Stomach (tissue), 9 donors: ENCODE results near the gene TBCK. TPM values are rescaled to one million over a fixed set of nuclear protein-coding genes. Genes with fewer than 3 reads are reported as not detected.

Source experiments
- DNase-seq, 2 donors: peaks; one replicate each; pipeline versions ENCODE4 v3.0.0 to v3.0.0-alpha.2; 2013 to 2019
- H3K27ac ChIP-seq, 5 donors: fragments of 200-600 bp in 4 of 5; sonication (generic) in 4 of 5; one replicate each; pipeline ENCODE4 v1.5.1; 2013 to 2019; ENCODE audit warnings: mild to moderate bottlenecking in 1 of 5, moderate library complexity in 1 of 5
- H3K27me3 ChIP-seq, 3 donors: fragments of 200-600 bp; sonication (generic); one replicate each; pipeline ENCODE4 v1.5.1; 2017 to 2019; ENCODE audit warnings: mixed run types in 1 of 3
- H3K36me3 ChIP-seq, 4 donors: fragments of 200-600 bp; sonication (generic); 1 replicate in 3 of 4; 2 replicates in 1 of 4; pipeline ENCODE4 v1.5.1; 2016 to 2019
- H3K4me1 ChIP-seq, 4 donors: fragments of 200-600 bp; sonication (generic); one replicate each; pipeline ENCODE4 v1.5.1; 2016 to 2019
- H3K4me3 ChIP-seq, 4 donors: fragments of 200-600 bp; sonication (generic) in 3 of 4; one replicate each; pipeline ENCODE4 v1.5.1; 2016 to 2019; ENCODE audit warnings: mild to moderate bottlenecking in 1 of 4
- H3K9me3 ChIP-seq, 4 donors: fragments of 200-600 bp; sonication (generic); one replicate each; pipeline ENCODE4 v1.5.1; 2016 to 2019
- EP300 ChIP-seq: sonication (generic); formaldehyde crosslinking; IDR thresholded peaks from one replicate; pipeline ENCODE4 v1.6.1; 2017; ENCODE audit warnings: antibody characterized with exemption
- POLR2A ChIP-seq, 4 donors: fragments of 450-650 bp; IDR thresholded peaks; one replicate each; pipeline ENCODE4 v1.6.1; 2016; ENCODE audit warnings: antibody characterized with exemption in 4 of 4, control low read depth in 2 of 4, mild to moderate bottlenecking in 1 of 4, moderate library complexity in 1 of 4
- POLR2AphosphoS5 ChIP-seq, 3 donors: sonication (generic); formaldehyde crosslinking; IDR thresholded peaks; one replicate each; pipeline ENCODE4 v1.6.1; 2016; ENCODE audit warnings: antibody characterized with exemption in 3 of 3
- WGBS, 5 donors: extraction: QIAGEN DNeasy Blood & Tissue Kit in 3 of 5; methylation state at CpG; one replicate each; pipeline versions ENCODE4 v1.1.5 to v1.1.7; 2013 to 2018; 5-methylcytosine and 5-hydroxymethylcytosine counted together
- intact Hi-C: fragments of 100-400 bp; cut with DNase I; formaldehyde crosslinking; loops from one replicate; pipeline ENCODE4 v1.15.1; 2023; ENCODE audit warnings: low total_unique reads
- polyA plus RNA-seq, 3 donors: library from polyadenylated mRNA; stranded (reverse); fragments of 200-250 nt; gene quantifications; one replicate each; pipeline ENCODE4 v1.2.3, GENCODE V29; 2013
- total RNA-seq, 5 donors: library from RNA; depleted of rRNA; stranded (reverse); fragments of >200 nt; gene quantifications; one replicate each; pipeline versions ENCODE4 v1.1.0 to v1.2.3, GENCODE V29; 2014 to 2016
- TF ChIP-seq, protein P1 (sequence below), 7 experiments: fragments of 450-650 bp in 4 of 7; fragments of 200-600 bp in 3 of 7; sonication (generic) in 3 of 7; IDR thresholded peaks; one replicate each; pipeline ENCODE4 v1.5.1; 2016 to 2019; ENCODE audit warnings: antibody characterized with exemption in 7 of 7, control low read depth in 2 of 7, mild to moderate bottlenecking in 1 of 7
- donor health status: healthy with polysubstance abuse.
- donor health status: Bipolar disorder and iron deficiency.
- donor health status: healthy.

TBCK gene
- total and polyA plus RNA-seq, 8 donors, result 3.2 to 140 (median 28.0) TPM

- DNase-seq, result no peak
- H3K4me1 ChIP-seq, result no peaks in the 10 kb centered on the region
- no peak overlapping the region for H3K27ac ChIP-seq
- intact Hi-C loops, result no loop called here
- H3K27me3 ChIP-seq, result no peaks in the 10 kb centered on the region
- no peaks in the 10 kb centered on the region for H3K9me3 ChIP-seq
- TF ChIP-seq POLR2AphosphoS5 (IDR thresholded peaks at IDR 0.05) (no peak), EP300 (no peak), POLR2A (IDR thresholded peaks at IDR 0.05) (no peak)
- TF ChIP-seq, protein P1, sequence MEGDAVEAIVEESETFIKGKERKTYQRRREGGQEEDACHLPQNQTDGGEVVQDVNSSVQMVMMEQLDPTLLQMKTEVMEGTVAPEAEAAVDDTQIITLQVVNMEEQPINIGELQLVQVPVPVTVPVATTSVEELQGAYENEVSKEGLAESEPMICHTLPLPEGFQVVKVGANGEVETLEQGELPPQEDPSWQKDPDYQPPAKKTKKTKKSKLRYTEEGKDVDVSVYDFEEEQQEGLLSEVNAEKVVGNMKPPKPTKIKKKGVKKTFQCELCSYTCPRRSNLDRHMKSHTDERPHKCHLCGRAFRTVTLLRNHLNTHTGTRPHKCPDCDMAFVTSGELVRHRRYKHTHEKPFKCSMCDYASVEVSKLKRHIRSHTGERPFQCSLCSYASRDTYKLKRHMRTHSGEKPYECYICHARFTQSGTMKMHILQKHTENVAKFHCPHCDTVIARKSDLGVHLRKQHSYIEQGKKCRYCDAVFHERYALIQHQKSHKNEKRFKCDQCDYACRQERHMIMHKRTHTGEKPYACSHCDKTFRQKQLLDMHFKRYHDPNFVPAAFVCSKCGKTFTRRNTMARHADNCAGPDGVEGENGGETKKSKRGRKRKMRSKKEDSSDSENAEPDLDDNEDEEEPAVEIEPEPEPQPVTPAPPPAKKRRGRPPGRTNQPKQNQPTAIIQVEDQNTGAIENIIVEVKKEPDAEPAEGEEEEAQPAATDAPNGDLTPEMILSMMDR (IDR thresholded peaks at IDR 0.05), result no peak
- H3K36me3 ChIP-seq, result peaks cover 4 to 62% (median 41%) of the 10 kb centered on the region in 4 donors
- no peak overlapping the region for H3K4me3 ChIP-seq
These were observed 35.0 kb upstream of the TBCK start for GRCh38 chr4:106351016-106351415.

GRCh38 chr4:106347167-106347566 is 31.2 kb upstream of the TBCK start:
- WGBS, 5 donors, result 95 to 98% (median 97%) methylated on average over 1 of the region's 1 CpG
- Histone ChIP-seq H3K4me3 (no peak overlapping the region), H3K36me3 (peaks cover 4 to 60% (median 44%) of the 10 kb centered on the region in 4 donors), H3K9me3 (no peaks in the 10 kb centered on the region), H3K27me3 (no peaks in the 10 kb centered on the region), H3K27ac (no peak overlapping the region), H3K4me1 (peaks cover 0 to 6% (median 0%) of the 10 kb centered on the region in 4 donors)
- no peak for DNase-seq
- intact Hi-C loops, result no loop called here
- TF ChIP-seq, protein P1 (IDR thresholded peaks at IDR 0.05), result no peak

DNA sequence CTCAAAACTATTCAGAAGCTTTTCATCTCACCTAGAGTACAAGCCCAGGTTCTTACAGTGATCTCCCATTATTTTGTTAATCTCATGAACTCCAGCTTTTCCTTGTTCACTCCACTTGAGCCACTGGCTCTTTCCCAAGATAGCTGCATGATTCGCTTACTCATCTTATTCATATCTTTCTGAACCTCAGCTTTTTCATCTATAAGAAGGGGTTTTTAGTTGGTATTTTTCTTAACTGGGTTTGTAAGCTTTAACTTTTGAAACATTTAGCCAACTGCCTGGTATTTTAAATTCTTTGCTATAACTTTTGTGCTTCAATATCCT is 28.6 kb upstream of the TBCK start:
- WGBS, 5 donors, result 88 to 97% (median 92%) methylated on average over 1 of the region's 1 CpG
- Histone ChIP-seq H3K4me1 (peaks cover 0 to 9% (median 0%) of the 10 kb centered on the region in 4 donors), H3K4me3 (no peak overlapping the region), H3K27ac (no peak overlapping the region), H3K9me3 (no peaks in the 10 kb centered on the region), H3K27me3 (no peaks in the 10 kb centered on the region), H3K36me3 (peaks cover 4 to 59% (median 46%) of the 10 kb centered on the region in 4 donors)
- DNase-seq, result no peak
- intact Hi-C loops, result no loop called here
- TF ChIP-seq EP300, result no peak
- no peak for TF ChIP-seq POLR2A (IDR thresholded peaks at IDR 0.05)

DNA sequence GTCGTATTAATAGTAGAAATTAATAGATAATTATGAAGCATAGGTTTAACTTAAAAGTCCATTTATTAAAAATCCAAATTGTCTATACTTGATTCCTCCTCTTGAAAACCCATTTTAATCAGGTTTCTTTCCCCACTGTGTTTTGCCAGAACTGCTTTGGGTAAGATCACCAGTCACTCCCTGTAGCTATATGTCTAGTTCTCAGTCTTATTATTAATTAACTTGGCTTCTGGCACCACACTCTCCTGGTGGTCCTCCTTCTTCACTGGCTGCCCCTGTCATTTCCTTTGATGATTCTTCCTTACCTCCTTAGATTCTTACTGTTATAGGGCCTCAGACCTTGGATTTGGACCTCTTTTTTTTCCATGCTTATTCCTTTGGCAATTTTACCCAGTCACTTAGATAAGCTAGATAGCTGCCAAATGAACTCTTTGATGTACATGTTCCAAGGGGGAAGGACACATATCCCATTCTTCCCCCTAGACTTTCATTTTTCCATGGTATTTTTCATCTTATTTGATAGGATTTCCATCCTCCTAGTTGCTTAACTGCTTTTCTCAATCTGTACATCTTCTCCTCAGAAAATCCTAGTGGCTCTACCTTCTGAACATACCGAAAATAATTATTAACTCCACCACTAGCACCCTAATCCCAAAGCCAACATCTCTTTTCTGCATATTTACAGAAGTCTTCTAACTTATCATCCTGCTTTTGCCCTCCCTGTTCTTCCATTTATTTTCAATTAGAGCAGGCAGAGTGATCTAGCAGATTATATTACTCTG is 28.0 kb upstream of the TBCK start:
- Histone ChIP-seq H3K4me1 (peaks cover 0 to 9% (median 0%) of the 10 kb centered on the region in 4 donors), H3K27ac (no peak overlapping the region), H3K36me3 (peaks cover 4 to 59% (median 46%) of the 10 kb centered on the region in 4 donors), H3K9me3 (no peaks in the 10 kb centered on the region), H3K4me3 (no peak overlapping the region), H3K27me3 (no peaks in the 10 kb centered on the region)
- WGBS, 5 donors, result 84 to 98% (median 91%) methylated on average over 2 of the region's 2 CpGs
- intact Hi-C loops, result no loop called here
- TF ChIP-seq EP300 (no peak), POLR2A (IDR thresholded peaks at IDR 0.05) (no peak), POLR2AphosphoS5 (IDR thresholded peaks at IDR 0.05) (no peak)
- TF ChIP-seq, protein P1 (IDR thresholded peaks at IDR 0.05), result no peak
- no peak for DNase-seq

- DNase-seq, result no peak
- no peak for TF ChIP-seq POLR2AphosphoS5 (IDR thresholded peaks at IDR 0.05)
- TF ChIP-seq EP300, result no peak
- TF ChIP-seq POLR2A (IDR thresholded peaks at IDR 0.05), result no peak
- TF ChIP-seq, protein P1 (IDR thresholded peaks at IDR 0.05), result no peak
- 88 to 100% (median 95%) methylated on average over 1 of the region's 1 CpG for WGBS, 5 donors
- H3K27me3 ChIP-seq, result no peaks in the 10 kb centered on the region
- no peak overlapping the region for H3K27ac ChIP-seq
- no peak overlapping the region for H3K4me3 ChIP-seq
- H3K36me3 ChIP-seq, result peaks cover 25 to 61% (median 54%) of the 10 kb centered on the region in 4 donors
- H3K9me3 ChIP-seq, result peaks cover 0 to 12% (median 4%) of the 10 kb centered on the region in 4 donors
- intact Hi-C loops, result no loop called here
- peaks cover 0 to 9% (median 0%) of the 10 kb centered on the region in 4 donors for H3K4me1 ChIP-seq
These were observed 24.8 kb upstream of the TBCK start for GRCh38 chr4:106340774-106341173.
